NT2/D1 (cell line): ENCODE results near the gene AHCYL2.

ENCODE experiments used
- YY1 ChIP-seq: IDR thresholded peaks from 2 replicates; pipeline ENCODE4 v1.6.1; 2011; ENCODE audit not compliant: insufficient read length, insufficient read depth
- ZNF274 ChIP-seq: IDR thresholded peaks from 2 replicates; pipeline ENCODE4 v1.6.1; 2011; ENCODE audit warnings: mild to moderate bottlenecking, low read depth, low read length

- TF ChIP-seq ZNF274 = no peak
- TF ChIP-seq YY1 = no peak
These were observed 6.2 kb upstream of the AHCYL2 start for GRCh38 chr7:129218514-129219062.
